SU-DHL-6 (cell line): Measurements from ENCODE around the gene CYP4F3.

Source experiments
- H2AFZ ChIP-seq: fragments of 200-600 bp; sonication (generic); 2 replicates; pipeline ENCODE4 v1.6.1; 2014; ENCODE audit warnings: low read depth, mild to moderate bottlenecking, moderate library complexity, mixed read lengths, antibody characterized with exemption, low read length; ENCODE audit not compliant: severe bottlenecking
- H3F3A ChIP-seq: fragments of 200-600 bp; shearing (Covaris generic); 2 replicates; pipeline ENCODE4 v1.6.0; 2016; ENCODE audit warnings: antibody characterized with exemption, mild to moderate bottlenecking; ENCODE audit not compliant: insufficient read depth
- H3K27ac ChIP-seq: fragments of 200-600 bp; sonication (generic); 2 replicates; pipeline ENCODE4 v1.5.1; 2016; ENCODE audit warnings: low read depth, mild to moderate bottlenecking, low read length, moderate library complexity, mixed read lengths
- H3K27me3 ChIP-seq: fragments of 200-600 bp; sonication (generic), shearing (Covaris generic); 2 replicates; pipeline ENCODE4 v1.6.0; 2014; ENCODE audit warnings: mild to moderate bottlenecking, low read length
- H3K36me3 ChIP-seq: fragments of 200-600 bp; sonication (generic); 2 replicates; pipeline ENCODE4 v1.6.1; 2014; ENCODE audit warnings: mild to moderate bottlenecking, low read length, mixed read lengths
- H3K4me2 ChIP-seq: fragments of 300-600, 200-600 bp; shearing (Covaris generic), sonication (generic); 2 replicates; pipeline ENCODE4 v1.6.0; 2014; ENCODE audit warnings: low read length, low read depth, mild to moderate bottlenecking; ENCODE audit not compliant: poor library complexity, severe bottlenecking
- H3K4me3 ChIP-seq: fragments of 200-600 bp; sonication (generic); 2 replicates; pipeline ENCODE4 v1.5.1; 2014; ENCODE audit warnings: antibody characterized with exemption, low read length, mild to moderate bottlenecking, mixed read lengths; ENCODE audit not compliant: insufficient read depth, poor library complexity, severe bottlenecking
- H3K79me2 ChIP-seq: fragments of 200-600 bp; sonication (generic); 2 replicates; pipeline ENCODE4 v1.6.1; 2014; ENCODE audit warnings: mild to moderate bottlenecking, low read length, moderate library complexity; ENCODE audit not compliant: insufficient read depth
- H3K9ac ChIP-seq: fragments of 200-600 bp; sonication (generic); 2 replicates; pipeline ENCODE4 v1.7.0; 2014; ENCODE audit warnings: mild to moderate bottlenecking, low read length
- H3K9me2 ChIP-seq: fragments of 200-600 bp; sonication (generic); replicated peaks from 2 replicates; pipeline ENCODE4 v1.6.1; 2014; ENCODE audit warnings: low read length; ENCODE audit not compliant: insufficient read depth
- H3K9me3 ChIP-seq: fragments of 200-600 bp; sonication (generic); 2 replicates; pipeline ENCODE4 v1.6.1; 2014; ENCODE audit warnings: low read length, mixed read lengths; ENCODE audit not compliant: insufficient read depth
- H4K20me1 ChIP-seq: fragments of 200-600 bp; sonication (generic); 2 replicates; pipeline ENCODE4 v1.6.1; 2014; ENCODE audit warnings: low read depth, mild to moderate bottlenecking, antibody characterized with exemption, low read length, moderate library complexity, mixed read lengths
- CTCF ChIP-seq: fragments of 200-600 bp; sonication (generic); IDR thresholded peaks from one replicate; pipeline ENCODE4 v1.5.1; 2017; ENCODE audit warnings: antibody characterized with exemption, mild to moderate bottlenecking, low read length, moderate library complexity; ENCODE audit not compliant: insufficient read depth, poor library complexity, severe bottlenecking
- EZH2phosphoT487 ChIP-seq: fragments of 200-600 bp; sonication (generic), shearing (Covaris generic); conservative IDR thresholded peaks from 2 replicates; pipeline ENCODE4 v1.6.1; 2018; ENCODE audit warnings: mild to moderate bottlenecking, antibody characterized with exemption, low read length, moderate library complexity, mixed read lengths

CYP4F3 gene

GRCh38 chr19:15663247-15663646 lies 22.6 kb downstream of the CYP4F3 start:
- TF ChIP-seq EZH2phosphoT487 (no peak), CTCF (no peak)
- Histone ChIP-seq H3K27me3 (no peaks in the 10 kb centered on the region), H3K36me3 (no peaks in the 10 kb centered on the region), H4K20me1 (no peaks in the 10 kb centered on the region), H3K4me2 (no peak overlapping the region), H3K27ac (no peak overlapping the region), H3K9ac (no peak overlapping the region), H3F3A (no peaks in the 10 kb centered on the region), H3K9me2 (no peaks in the 10 kb centered on the region), H2AFZ (no peak overlapping the region), H3K4me3 (no peak overlapping the region), H3K9me3 (no peaks in the 10 kb centered on the region), H3K79me2 (no peaks in the 10 kb centered on the region)

GRCh38 chr19:15666186-15666585 lies 25.5 kb downstream of the CYP4F3 start:
- H4K20me1 ChIP-seq = no peaks in the 10 kb centered on the region

GRCh38 chr19:15666883-15667282 lies 26.2 kb downstream of the CYP4F3 start:
- Histone ChIP-seq H3K27ac (no peak overlapping the region), H3F3A (no peaks in the 10 kb centered on the region), H4K20me1 (no peaks in the 10 kb centered on the region), H3K79me2 (no peaks in the 10 kb centered on the region), H3K36me3 (no peaks in the 10 kb centered on the region), H3K9ac (no peak overlapping the region), H2AFZ (no peak overlapping the region), H3K9me2 (no peaks in the 10 kb centered on the region), H3K27me3 (no peaks in the 10 kb centered on the region), H3K4me3 (no peak overlapping the region), H3K9me3 (no peaks in the 10 kb centered on the region), H3K4me2 (no peak overlapping the region)
- TF ChIP-seq EZH2phosphoT487 = no peak
- TF ChIP-seq CTCF = no peak

More at GRCh38 chr19:15666186-15666585, 25.5 kb downstream of the CYP4F3 start:
- no peaks in the 10 kb centered on the region for H3F3A ChIP-seq
- no peak overlapping the region for H3K9ac ChIP-seq
- H3K9me3 ChIP-seq = no peaks in the 10 kb centered on the region
- H3K4me3 ChIP-seq = no peak overlapping the region
- H2AFZ ChIP-seq = no peak overlapping the region
- no peaks in the 10 kb centered on the region for H3K79me2 ChIP-seq
- no peak overlapping the region for H3K4me2 ChIP-seq
- no peak overlapping the region for H3K27ac ChIP-seq
- H3K9me2 ChIP-seq = no peaks in the 10 kb centered on the region
- H3K36me3 ChIP-seq = no peaks in the 10 kb centered on the region
- no peaks in the 10 kb centered on the region for H3K27me3 ChIP-seq
- no peak for TF ChIP-seq CTCF
- TF ChIP-seq EZH2phosphoT487 = no peak
